ENCODE measurements around the gene UROC1.

UROC1 gene

DNA sequence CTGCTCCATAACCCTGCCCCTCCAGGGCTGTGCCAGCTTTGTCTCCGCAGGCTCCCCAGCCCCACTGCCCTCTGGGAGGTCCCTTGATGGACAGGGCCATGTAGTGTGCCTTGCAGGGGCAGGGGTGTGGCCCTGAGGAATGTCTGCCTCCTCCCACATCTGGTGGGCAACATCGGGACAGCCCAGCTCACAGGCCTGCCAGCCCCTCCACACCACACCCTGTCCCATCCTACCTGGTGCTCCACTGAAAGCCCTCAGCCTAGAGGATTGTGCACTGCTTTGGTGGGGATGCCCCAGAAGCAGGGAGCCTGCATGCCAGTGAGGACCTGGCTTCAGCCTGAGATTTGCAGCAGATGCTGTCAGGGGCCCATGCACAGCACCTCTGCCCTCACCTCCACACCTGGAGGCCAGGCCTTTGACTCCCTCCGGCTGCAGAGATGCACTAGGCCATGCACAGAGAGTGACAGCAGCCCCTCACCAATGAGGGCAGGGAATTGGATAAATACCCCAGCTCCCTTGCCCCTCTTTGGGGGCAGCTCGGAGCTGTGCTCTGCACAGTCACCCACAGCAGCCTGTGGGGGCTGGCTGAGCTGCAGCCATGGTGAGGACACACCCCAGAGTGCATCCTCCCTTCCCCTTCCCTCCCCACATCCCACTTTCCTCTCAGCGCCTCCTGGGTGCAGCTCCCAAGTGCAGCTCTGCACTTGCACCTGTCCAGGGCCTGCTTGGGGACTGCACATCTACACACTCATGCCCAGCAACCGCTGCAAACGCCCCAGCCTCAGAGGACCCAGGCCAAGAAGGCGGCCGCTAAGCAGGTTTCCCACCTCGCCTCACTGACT, 38.4 kb upstream of the UROC1 start:
- H3K4me3 ChIP-seq (ENCODE audit: low read depth, low read length): no peak overlapping the region
- TF ChIP-seq, protein P1, sequence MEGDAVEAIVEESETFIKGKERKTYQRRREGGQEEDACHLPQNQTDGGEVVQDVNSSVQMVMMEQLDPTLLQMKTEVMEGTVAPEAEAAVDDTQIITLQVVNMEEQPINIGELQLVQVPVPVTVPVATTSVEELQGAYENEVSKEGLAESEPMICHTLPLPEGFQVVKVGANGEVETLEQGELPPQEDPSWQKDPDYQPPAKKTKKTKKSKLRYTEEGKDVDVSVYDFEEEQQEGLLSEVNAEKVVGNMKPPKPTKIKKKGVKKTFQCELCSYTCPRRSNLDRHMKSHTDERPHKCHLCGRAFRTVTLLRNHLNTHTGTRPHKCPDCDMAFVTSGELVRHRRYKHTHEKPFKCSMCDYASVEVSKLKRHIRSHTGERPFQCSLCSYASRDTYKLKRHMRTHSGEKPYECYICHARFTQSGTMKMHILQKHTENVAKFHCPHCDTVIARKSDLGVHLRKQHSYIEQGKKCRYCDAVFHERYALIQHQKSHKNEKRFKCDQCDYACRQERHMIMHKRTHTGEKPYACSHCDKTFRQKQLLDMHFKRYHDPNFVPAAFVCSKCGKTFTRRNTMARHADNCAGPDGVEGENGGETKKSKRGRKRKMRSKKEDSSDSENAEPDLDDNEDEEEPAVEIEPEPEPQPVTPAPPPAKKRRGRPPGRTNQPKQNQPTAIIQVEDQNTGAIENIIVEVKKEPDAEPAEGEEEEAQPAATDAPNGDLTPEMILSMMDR (IDR thresholded peaks at IDR 0.05; ENCODE audit: low read depth, low read length): no peak

DNA sequence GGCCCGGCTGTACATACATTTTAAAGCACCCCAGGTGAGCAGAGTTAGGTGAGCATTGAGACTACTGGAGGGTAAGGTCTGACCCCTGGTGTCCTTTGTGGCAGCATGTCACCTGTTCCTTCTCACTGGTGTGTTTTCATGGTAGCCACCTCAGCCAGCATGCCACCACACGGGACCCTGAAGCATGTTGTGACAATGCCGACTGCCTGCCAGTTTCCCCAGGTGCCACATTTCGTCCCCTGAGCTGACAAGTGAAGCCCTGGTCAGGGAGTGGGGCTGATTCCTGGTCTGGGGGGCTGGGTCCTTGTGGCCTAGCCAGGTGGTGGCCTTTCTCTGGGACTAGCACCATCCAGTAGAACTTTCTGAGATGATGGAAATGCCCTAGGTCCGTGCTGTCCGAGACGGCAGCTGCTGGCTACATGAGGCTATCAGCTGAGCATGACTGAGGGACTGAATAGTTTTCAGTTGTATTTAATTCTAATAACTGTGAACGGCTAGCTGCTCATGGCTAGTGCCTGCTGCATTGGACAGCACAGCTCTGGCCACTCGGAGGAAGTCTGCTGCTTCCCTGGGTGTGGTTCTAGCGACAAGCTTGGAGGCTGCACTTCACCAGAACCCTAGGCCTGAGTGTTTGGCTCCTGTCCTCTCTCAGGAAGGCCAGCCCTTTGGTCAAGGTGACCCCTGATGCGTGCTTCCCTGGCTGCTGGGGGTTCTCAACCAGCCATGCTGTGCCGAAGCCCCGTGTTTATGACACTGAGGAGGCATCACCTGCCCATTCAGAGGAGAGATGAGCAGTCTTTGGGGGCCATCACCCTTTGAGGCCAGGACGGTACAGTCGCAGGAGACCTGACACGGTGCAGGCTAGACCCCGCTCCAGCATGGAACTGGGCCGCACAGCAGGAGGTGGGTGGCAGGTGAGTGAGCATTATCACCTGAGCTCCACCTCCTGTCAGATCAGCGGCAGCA, 37.3 kb upstream of the UROC1 start:
- TF ChIP-seq, protein P1 (IDR thresholded peaks at IDR 0.05; ENCODE audit: low read depth, low read length): no peak
- H3K4me3 ChIP-seq (ENCODE audit: low read depth, low read length): no peak overlapping the region

DNA sequence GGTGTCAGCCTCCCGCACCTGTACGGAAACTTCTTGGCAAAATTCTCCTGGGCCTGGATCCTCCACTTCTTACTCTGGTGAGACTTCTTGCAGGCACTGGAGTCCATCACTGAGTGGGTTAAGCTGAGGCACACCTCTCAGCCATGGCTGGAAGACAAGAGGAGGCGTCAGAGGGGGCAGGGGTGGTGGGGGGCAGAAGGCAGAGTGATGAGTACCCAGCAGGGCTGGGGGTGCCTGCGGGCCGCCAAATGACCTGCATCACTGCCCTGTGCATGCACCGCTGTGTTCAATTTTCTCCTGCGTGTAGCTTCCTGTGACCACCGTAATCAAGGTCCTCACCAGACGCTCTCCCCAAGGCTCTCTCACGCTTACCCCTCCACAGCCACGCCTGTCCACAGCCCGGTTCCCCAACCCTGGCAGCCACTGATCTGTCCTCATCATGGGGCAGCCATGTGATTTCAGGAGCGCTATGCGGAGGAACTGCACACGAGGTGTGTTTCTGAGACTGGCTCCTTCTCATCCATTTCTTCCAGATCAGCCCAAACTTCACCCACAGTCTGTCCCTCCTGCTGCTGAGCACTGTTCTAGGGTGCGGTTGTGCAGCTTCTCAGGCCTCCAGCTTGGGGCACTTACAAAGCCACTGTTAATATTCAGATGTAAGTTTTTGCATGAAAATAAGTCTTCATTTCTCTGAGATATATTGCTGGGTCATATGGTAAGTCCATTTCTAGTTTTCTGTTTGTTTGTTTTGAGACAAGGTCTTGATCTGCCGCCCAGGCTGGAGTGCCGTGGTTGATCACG, 35.9 kb upstream of the UROC1 start:
- TF ChIP-seq, protein P1 (IDR thresholded peaks at IDR 0.05; ENCODE audit: low read depth, low read length): no peak
- no peak overlapping the region for H3K4me3 ChIP-seq (ENCODE audit: low read depth, low read length)

DNA sequence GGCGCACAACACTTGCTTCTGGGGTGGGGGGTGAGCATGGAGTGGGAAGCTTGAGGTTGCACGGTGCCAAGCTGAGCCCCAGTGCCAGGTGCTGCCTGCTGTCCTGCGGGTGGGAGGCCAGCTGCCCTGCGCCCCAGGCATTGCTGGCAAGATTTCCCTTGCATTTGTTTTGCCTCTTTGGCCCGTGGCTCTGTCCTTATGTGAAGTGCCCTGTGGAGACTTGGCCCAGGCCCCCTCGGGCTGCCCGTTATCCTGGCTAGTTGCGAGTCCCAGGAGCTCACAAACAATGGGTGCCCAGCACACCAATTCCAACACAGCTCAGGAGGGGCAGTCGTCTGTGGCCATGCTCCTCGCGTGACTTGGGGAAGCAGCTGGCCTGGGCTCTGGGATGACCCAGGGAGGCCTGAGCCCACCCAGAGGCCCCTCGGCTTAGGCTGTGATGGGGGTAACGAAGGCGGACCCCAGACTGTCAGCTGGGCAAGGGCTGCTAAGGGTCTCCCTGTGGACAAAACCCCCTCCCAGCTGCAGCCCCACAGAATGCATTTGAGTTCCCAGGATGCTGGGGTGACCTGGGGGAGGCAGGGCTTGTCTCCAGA, 35.2 kb upstream of the UROC1 start:
- TF ChIP-seq, protein P1 (IDR thresholded peaks at IDR 0.05; ENCODE audit: low read depth, low read length): no peak
- no peak overlapping the region for H3K4me3 ChIP-seq (ENCODE audit: low read depth, low read length)

DNA sequence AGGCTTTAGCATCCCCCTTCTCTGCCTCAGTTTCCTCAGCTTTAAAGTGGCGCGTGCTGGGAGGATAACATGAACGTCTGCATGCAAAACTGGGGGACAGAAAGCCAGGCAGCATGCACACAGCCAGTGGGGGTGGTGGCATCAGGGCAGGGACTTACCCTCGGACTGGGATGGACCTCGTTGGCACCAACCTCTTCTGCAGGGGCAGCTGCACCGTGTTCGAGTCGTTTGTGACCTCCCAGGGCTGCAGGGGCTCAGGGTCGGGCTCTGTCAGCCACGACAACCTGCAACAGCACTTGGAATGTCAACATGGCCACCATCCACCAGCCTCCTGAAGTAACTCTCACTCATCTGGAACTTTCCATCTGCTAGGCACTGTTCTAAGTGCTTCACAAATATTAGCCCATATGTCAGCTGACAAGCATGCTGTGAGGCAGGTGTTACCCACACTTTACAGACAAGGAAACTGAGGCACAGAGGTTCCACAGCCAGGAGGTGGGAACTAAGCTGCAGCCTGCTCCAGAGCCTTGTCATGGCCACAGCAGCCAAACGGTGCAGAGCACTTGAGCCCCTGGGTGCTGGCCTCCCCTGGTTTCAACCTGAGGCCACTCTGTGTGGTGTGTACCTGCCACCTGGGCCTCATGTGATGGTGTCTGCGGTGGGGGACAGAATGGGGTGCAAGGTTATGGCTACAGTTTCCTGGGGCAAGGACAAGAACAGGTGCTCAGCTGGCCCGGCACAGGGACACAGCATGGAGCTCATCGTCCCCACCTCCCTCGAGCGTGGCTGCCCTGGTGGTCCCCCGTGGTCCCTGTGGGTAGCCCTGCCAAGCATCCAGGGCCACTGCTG, 34.5 kb upstream of the UROC1 start:
- TF ChIP-seq, protein P1 (IDR thresholded peaks at IDR 0.05; ENCODE audit: low read depth, low read length): no peak
- no peak overlapping the region for H3K4me3 ChIP-seq (ENCODE audit: low read depth, low read length)
